Right renal cortex interstitium (tissue), 3 donors: ENCODE results near the gene DNM3. TPM values are rescaled to one million over a fixed set of nuclear protein-coding genes. Genes with fewer than 3 reads are reported as not detected.

Experiments
- DNase-seq, 3 donors: peaks; one replicate each; pipeline ENCODE4 v3.0.0-alpha.2; 2013; ENCODE audit warnings: low read depth in 3 of 3, low spot score in 2 of 3
- polyA plus RNA-seq, 3 donors: library from polyadenylated mRNA; unstranded; fragments of 120-200 nt; gene quantifications; one replicate each; pipeline ENCODE4 v1.2.1, GENCODE V29; 2013; ENCODE audit not compliant: insufficient read length in 3 of 3

The DNM3 gene
- polyA plus RNA-seq, 3 donors, result 4.5 to 5.4 (median 5.4) TPM

DNA sequence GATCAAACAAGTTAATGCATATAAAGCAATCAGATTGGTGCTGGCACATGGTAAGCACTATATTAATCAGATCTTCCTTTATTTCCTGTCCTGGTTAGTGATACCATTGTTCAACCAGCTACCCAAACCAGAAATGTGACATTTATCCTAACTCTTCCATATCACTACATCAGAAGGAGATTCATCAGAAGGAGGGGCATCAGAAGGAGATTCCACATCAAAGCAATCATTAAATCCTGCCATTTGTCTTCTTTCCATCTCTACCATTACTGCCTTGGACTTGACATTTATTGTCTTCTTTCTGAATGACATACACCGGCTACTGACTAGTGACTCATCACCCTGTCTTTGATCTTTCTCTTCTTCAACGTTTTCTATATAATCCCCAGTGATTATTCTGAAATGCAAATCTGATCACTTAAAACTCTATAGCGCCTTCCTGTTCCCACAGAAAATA is 75.0 kb downstream of the DNM3 start:
- no peak for DNase-seq

DNA sequence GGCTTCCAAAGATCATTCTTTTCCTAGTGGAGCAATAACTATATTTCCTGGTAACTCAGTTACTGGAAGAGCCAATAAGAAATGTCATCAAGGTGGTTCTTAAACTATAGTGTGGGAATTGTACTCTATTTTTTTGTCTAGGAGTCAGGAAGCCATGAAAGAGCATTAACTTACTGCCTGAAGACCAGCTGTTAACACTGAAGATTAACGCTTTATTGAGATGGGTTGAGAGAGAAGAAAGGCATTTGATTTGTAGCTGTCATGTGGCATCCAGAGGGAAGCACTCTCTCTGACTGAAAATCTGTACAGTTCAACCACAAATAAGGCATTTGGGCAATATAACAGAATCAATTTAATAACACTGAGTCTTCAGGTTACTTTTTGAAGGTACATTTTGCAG is 76.0 kb downstream of the DNM3 start:
- no peak for DNase-seq

DNA sequence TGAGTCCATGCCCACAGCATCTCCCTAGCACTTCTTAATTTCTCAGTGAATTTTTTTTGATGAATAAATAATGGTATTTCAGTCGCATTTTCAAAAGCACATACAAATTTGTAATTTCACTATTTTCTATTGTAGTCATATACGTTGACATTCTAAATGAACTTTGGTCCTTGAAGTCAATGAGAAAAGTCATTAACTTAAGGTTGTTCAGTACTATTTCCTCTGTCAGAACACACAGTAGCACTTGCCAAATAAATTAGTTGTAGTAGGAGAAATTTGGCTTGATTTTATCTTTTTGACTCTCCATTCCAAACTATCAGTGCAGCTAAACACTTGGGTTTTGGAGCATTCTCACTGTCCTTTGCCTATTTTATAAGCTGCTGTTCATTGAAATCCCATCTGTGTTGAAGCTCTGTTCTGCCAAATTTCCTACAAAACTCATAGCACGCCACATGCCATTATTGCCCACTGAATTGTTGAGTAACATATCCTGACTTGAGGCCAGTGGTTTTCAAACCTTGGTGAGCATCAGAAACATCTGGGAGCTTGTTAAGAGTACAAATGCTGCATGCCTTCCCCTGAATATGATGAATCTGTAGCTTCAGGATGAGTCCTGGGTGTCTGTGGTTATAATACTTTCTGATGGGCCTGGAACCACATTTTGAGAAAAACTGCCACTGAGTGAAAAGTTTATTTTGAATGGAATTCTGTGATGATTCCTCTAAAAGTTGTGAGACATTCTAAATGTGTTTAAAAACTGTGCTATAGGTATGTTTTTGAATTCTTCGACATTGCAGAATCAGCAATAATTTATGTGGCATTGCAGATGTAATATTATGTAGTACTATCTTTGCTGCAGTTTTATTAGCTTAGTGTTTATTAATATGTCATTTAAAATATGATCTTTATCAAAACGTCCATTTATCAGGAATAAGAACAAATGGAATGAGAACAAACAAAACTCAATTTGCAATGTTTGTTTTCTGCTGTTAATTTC is 78.9 kb downstream of the DNM3 start:
- no peak for DNase-seq

DNA sequence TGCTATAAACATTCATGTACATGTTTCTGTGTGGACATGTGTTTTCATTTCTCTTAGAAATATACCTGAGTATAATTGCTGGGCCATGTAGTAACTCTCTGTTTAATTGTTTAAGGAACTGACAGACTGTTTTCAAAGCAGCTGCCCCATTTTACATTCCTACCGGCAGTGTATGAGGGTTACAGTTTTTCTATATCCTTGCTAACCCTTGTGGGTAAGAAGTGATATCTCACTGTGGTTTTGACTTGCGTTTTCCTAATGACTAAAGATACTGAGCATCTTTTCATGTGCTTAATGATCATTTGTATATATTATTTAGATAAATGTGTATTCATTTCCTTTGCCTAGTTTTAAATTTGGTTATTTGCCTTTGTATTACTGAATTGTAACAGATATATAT is 81.7 kb downstream of the DNM3 start:
- no peak for DNase-seq

DNA sequence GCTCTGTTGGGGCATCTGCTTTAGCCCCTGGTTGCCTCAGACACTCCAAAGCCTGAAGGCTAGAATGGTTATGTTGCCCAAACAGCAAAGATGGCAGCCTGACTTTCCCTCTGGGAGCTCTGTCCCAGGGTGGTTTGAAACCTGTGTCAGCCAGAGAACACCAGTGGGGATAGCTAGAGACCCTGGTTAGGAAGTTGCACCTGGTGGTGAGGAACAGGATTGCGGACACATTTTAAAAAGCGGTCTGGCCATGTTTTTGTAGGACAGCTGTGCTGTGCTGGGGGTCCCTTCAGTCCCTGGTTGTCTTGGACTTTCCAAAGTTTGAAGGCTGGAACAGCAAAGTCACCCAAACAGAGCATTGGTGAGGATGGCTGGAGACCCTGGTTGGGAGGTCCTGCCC is 87.8 kb downstream of the DNM3 start:
- no peak for DNase-seq

DNA sequence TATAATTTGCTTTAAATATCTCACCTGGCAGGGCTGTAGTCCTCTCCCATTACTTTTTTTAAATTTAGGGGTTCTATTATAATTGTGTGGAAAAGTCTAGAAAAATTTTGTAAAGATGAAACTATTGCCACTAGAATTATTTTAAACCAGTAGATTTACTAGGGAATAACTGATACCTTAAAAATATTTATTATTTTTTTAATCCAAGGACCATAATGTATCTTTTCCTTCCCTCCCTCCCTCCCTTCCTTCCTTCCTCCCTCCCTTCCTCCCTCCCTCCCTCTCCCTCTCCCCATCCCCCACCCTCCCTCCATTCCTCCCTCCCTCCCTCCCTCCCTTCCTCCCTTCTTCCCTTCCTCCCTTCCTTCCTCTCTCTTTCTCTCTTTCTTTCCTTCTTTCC is 90.5 kb downstream of the DNM3 start:
- DNase-seq, result no peak

DNA sequence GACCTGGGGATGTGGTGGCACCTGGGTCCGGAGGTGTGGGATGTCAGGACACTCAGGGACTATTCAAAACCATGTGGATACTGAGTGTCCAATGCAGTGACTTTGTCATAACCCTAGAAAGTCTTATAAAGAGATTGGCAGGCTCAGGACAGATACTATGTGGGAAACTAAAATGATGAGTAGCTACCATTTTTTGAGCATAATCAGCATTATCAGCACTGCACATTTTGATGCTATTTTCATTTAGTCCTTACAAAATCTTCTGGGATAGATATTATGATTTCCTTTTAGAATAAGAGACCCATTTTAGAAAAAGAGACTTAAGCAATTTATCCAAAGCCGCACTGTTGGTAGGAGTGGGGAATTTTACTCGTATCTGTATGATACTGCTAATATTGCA is 93.4 kb downstream of the DNM3 start:
- DNase-seq, result no peak

DNA sequence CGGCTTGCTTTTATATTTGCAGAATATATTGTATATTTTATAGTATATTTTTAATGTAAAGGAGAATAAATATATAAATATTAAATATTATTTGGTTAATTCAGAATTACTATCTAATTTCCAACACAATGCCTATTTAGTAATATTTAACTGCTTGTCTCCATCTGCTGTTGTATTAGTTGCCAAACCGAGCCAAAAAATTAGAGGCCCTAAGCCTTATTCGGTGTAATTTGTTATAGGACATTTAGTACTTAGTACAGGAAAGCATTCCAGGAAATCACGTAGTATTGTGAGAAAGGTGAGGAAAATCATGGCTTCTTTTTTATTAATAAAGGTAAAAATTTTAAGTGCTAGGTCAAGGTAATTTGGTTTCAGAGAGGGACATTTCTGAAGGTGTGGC is 93.8 kb downstream of the DNM3 start:
- no peak for DNase-seq

DNA sequence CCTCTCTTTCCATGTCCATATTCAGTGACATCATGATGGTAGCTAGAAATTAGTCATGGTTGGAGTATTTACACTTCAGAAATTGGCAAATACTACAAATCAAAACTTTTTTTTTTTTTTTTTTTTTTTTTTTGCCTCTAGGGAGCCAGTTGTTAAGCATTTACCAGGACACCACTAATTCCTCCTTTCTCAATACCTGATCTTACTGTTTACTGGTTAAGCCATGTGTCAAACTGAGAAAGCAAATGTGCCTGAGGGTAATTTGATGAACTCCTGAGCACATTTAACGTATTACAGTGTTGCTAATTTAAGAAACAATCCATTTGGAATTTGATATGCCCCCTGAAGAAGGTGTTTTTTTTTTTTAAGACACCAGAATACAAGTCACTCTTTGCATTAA is 94.4 kb downstream of the DNM3 start:
- DNase-seq, result no peak

DNA sequence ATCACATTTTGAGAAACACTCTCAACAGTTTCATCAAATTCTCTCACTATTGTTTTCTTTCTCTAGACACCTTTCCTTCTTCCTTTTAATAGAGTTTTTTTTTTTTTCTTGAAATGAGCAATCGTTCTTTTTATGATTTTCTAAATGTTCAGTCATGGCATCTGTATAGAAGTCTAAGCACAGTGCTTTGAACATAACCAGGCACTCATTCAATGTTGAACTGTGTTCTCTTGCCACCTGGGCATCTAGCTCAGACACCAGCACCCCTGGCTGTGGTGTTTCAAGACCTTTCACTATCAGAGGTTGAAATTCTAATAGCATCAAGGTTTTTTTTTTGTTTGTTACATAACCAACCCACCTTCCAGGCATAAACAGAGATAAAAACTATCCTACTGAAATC is 96.6 kb downstream of the DNM3 start:
- no peak for DNase-seq

DNA sequence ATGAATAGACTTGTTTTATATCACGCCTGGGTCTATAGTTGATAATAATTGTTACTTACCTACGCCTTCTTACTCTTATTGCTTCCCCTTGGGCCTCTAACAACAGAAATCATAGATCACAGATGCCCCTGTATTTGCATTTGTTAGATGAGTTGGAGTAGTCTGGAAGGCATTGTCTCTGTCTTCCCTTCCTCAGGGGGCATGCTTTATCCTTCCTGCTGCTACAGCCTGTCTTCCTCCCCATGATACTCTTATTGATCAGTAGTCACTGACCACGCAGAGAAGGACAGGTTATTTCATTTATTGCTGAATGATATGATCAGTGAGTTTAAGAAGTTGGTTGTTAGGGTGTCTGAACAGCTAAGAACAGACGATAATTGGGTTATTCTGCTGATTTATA is 98.4 kb downstream of the DNM3 start:
- no peak for DNase-seq

DNA sequence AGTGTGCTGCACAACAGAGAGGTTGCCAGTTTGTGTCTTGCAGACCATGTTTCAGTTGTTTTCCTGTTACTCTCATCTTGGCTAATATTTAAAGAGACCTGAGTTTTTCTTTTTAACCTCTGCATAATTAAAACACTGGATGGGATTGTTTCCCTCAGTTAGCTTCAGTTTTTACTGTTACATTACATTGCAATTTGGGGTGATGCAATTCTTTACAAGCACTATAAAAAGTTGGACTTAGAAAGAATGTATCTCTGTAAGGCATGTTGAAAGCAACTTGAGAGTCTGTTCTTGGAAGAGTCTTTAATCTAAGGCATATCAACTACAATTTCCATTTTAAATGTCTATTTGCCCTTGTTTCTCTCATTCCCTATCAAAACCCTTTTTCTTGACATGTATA is 99.1 kb downstream of the DNM3 start:
- no peak for DNase-seq

DNA sequence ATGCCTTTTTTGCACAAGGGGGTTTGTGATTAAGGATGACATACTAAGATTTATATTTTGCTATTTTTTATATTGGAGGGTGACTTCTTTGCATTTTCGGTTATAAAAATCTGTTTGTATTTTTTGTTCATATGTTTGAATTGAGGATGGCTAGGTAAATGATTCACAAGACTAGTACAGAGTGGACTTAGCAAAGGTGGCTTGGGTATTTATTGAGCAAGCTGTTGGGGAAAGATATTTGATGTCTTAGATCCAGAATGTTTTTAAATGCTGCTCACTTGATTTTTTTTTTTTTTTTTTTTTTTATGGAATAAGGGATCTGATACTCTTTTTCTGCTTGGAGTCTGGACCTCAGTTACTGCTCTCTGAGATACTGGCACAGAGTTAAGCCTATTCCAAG is 100.6 kb downstream of the DNM3 start:
- DNase-seq, result no peak

DNA sequence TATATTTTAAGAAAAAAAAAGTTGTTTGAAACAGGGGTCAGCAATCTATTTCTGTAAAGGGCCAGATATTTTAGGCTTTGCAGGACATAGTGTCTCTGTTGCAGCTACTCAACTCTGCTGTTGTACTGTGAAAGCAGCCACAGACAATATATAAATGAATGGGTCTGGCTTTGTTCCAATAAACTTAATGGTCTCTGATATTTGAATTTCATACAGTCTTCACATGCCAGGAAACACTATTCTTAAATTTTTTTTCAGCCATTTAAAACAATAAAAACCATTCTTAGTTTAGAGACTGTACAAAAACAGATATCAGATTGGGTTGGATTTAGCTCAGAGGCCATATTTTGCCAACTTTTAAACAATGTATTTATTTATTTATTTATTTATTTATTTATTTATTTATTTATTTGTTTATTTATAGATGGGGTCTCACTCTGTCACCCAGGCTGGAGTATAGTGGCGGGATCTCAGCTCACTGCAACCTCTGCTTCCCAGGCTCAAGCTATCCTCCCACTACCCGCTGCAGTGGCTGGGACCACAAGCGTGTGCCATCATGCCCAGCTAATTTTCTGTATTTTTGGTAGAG is 102.8 kb downstream of the DNM3 start:
- no peak for DNase-seq

DNA sequence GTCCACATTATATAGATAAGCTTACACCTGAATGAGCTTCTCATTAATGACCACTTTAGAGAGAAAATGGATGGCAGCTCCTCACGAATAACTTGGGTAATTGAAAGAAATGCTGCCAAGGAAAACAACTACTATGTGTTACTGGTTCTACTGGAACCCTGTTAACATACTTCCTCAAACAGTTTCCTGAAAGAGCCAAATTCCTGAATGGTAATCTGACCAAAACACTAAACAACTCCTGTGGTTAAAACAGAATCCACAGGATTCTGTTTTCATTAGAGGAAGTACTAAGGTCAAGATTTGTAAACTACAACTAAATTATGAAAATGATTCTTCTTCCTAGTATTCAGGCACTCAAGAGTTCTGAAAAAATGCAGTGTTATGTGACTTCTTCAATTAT is 107.2 kb downstream of the DNM3 start:
- no peak for DNase-seq

DNA sequence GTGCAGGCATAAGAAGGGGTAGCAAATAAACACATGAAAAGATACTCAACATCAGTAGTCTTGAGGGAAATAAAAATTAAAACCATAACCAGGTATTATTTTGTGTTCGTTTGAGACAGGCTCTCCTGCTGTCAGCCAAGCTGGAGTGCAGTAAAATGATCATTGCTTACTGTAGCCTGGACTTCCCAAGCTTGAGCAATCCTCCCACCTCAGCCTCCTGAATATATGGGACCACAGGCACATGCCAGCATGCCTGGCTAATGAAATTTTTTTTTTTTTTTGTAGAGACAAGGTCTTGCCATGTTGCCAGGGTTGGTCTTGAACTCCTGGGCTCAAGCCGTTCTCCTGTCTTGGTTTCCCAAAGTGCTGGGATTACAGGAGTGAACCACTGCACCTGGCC is 108.0 kb downstream of the DNM3 start:
- no peak for DNase-seq

DNA sequence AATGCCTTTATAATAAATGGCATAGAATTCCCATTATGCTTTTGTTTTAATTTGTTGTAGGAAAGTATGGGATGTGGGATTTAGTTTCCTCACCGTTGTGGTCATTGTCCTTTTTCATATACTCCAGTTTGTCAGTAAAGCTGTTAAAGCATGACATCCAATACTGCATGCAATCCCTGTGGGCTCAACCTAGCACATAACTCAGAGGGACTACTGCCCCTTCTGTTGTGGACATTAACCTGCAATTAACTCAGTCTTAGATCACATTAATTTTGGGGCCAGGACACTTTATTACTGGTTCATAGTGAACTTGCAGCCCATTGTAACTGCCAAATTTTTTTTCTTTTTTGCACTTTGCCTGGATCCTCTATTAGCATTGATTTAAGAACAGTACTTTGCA is 112.5 kb downstream of the DNM3 start:
- peak in 2 of 3 donors; percentile 4 to 18 for DNase-seq

DNA sequence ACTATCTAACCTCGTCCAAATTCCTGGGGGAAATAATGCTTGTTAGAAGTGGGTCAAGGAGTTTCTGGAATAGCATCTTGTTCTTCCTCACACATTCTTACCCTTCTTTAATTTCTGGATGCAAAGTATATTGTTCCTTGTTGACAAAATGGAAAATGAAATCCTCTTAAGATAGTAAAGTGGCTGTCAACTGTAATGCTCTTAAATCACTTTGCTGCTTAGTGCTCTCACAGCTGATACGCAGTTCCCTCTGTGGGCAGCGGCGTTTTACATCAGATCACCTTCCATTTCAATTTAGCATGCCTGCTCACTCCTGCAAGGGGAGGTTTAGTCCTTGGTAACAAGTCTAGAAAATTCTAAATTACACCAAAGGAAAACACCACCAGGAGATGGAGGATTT is 113.1 kb downstream of the DNM3 start:
- no peak for DNase-seq

DNA sequence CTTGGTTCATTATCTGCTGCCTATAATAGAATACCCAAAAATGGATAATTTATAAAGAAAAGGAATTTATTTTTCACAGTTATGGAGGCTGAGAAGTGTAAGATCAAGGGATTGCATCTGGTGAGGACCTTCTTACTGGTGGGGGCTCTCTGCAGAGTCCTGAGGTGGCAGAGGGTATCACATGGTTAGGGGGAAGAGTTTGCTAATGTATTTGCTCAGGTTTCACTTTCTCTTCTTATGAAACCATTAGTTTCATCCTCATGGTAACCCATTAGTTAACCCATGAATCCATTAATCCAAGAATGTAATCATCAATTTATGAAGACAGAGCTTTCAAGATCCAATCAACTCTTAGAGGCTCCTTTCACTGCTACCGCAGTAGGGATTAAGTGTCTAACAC is 120.6 kb downstream of the DNM3 start:
- no peak for DNase-seq

DNA sequence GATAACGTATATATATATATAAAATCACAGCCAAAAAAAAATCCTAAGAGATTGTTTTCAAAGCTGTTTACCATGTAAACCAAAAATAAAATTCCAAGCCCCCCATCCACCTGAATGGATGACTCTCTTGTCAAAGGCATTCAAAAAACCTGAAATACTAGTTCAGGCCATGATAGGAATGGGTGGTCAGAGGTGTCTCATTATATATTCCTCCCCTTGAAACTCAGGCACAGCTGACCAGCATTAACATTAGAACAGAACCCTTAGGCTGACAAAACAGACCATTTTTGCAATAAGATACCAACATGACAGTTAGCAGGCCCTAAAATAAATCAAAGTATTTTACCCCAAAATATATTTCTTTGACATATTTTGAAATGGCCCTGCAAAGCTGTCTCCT is 122.5 kb downstream of the DNM3 start:
- no peak for DNase-seq

DNA sequence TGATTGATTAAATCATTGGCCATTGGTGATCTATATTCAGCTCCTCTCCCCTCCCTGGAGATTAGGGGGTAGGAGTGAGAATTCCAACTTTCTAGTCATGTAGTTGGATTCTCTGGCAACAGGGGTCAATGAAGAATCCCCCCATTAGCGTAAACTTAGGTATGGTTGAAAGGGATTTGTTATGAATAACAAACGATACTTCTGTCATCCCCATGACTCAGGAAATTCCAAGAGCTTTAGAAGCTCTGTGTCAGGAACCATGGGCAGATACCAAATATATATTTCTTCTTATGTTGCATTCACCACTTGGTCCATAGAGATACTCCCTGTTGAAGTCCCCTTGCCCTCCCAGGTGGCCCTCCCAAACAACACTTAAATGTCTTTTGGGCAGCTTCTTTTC is 124.5 kb downstream of the DNM3 start:
- no peak for DNase-seq
